GM18951 (cell line): ENCODE results near the gene CHD3.

Experiments
- POLR2A ChIP-seq: IDR thresholded peaks from 4 replicates; pipeline ENCODE4 v1.6.1; 2011; ENCODE audit warnings: mild to moderate bottlenecking; ENCODE audit not compliant: insufficient read length, insufficient read depth; ENCODE audit errors: extremely low read depth
- in situ Hi-C: fragments of 300-500 bp; cut with MboI; formaldehyde crosslinking; loops from one replicate; pipeline ENCODE4 v1.12.0; 2022; ENCODE audit warnings: low sequenced_read_pairs, mixed read lengths, inconsistent platforms; ENCODE audit not compliant: unreplicated experiment

Gene CHD3

GRCh38 chr17:7911116-7911515 lies 22.5 kb downstream of the CHD3 start:
- in situ Hi-C loops = loop anchor here (5.0 kb wide), 1 partner anchor 81 kb away; no protein-coding TSS in a partner anchor
- no peak for TF ChIP-seq POLR2A

DNA sequence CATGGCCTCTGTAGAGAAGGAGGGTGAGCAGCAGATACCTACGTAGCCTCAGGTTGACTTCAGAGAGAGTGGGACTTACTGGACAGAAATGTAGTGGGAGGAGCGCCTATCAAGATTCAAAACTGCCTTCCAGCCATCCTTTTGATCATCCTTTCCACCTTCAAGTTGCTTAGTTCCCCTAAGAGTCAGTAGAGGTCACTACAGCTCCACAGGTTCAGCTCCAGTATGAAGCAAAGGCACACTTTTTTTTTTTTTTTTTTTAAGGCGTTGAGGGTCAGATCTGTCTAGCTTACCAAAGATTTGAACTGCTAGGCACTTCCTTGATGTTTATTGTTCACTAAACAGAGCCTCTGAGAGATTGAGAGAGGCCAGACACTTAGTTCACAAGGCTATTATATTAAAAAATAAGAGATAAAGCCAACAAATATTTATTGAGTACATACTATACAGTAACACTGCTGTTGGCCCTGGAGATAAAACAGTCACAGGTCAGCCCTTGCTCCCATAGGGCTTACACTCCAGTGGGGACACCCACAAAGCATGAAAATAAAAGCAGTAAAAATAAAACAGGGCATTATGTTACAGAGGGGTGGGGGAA lies 24.4 kb downstream of the CHD3 start:
- in situ Hi-C loops = loop anchor here (5.0 kb wide), 1 partner anchor 79 kb away; no protein-coding TSS in a partner anchor

DNA sequence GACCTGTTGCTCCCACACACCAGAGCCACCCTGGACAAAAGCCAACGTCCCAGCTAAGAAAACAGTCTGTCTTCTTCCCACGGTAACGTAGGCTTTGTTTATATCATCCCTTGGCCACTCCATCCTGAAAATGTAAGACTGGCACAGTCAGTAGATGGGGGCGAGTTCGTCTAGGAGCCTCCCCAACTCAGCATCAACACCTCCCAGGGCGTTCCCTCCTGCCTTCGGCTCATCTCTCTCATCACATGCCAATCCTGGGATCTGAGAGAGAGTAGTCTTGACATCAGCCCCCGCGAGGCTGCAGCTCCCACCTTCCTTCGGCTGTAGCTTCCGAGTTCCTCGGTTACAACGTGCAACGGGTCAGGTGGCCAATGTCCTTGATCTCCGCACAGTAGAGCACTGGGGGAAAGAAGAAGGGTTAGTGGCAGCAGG lies 26.6 kb downstream of the CHD3 start:
- TF ChIP-seq POLR2A = no peak
- in situ Hi-C loops = no loop called here

More for the DNA sequence above, 24.4 kb downstream of the CHD3 start:
- no peak for TF ChIP-seq POLR2A

DNA sequence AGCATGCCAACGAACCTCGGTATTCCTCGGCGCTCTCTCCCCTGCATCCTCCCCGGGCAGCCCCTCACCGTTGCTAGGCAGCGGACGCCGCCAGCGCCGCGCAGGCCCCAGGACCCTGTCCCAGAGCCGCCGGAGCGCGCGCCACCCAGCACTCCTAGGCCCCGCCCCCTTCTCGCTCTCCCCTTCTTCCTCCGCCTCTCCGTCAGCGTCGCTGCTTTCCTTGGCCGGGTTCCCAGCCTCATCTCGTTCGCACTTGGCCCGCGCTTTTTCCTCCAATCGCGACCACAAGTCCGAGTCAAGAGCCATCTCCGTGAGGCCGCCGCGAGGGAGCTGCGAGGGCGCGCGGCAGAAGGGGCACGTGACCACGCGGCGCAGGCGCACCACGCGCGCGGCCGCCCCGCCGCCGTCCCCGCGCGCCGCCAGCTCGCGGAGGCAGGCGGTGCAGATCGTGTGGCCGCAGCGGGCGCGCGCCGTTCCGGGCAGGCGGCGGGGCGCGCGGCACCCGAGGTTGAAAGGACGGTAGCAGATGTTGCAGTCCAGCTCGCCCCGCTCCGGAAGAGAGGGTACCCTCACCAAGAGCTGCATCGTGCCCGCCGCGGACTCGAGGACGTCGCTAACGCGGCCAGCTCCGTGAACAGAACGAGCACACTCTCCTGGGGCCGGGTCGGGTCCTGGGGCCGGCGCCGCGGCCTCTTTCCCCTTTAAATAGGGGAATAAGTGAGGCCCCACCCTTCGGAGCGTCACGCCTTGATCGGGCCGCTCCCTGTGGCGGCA lies 27.2 kb downstream of the CHD3 start, which contains the start of gene RNF227:
TSS of gene RNF227 (minus strand) at position 679 of the 774 bp plus-strand sequence. CDS start at position 585, 94 bp downstream.
- in situ Hi-C loops = no loop called here

DNA sequence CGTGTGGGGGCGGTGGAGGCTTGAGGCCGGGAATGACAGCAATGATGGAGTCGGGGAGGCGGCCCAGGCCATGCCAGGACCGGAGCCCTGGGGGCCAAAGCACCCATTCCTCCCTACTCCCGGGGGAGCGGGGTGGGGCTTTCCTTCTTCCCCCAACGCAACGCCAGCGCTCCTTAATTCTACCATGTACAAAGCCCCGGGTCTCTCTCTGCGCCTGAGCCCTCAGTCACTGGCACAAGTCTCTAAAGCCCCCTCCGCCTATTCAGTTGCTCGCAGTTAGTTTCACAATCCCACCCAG lies 27.7 kb downstream of the CHD3 start:
- in situ Hi-C loops = no loop called here
- no peak for TF ChIP-seq POLR2A

More for the DNA sequence above, 27.2 kb downstream of the CHD3 start, which contains the start of gene RNF227:
- peak; percentile 69 for TF ChIP-seq POLR2A

DNA sequence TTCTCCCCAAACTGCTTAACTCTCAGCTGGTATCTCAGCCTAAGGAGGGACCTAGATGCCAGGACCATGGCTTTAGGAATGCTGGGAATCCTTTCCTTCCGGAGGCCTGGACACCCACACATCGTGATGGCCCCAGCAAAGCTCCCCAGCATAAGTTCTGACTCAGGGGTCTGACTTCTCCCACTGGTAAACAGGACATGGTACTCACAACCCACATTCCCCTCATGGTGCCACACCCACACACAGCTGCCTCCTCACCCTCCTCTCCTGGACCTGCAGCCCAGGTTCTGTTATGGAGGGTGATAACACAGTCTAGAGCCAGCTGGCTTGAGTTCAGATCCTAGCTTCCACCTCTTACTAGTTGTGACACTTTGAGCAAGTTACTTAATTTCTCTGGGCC lies 28.2 kb downstream of the CHD3 start:
- in situ Hi-C loops = no loop called here
- TF ChIP-seq POLR2A = no peak

- TF ChIP-seq POLR2A = no peak
- in situ Hi-C loops = no loop called here
Measured at GRCh38 chr17:7922269-7922844, 33.8 kb downstream of the CHD3 start.

DNA sequence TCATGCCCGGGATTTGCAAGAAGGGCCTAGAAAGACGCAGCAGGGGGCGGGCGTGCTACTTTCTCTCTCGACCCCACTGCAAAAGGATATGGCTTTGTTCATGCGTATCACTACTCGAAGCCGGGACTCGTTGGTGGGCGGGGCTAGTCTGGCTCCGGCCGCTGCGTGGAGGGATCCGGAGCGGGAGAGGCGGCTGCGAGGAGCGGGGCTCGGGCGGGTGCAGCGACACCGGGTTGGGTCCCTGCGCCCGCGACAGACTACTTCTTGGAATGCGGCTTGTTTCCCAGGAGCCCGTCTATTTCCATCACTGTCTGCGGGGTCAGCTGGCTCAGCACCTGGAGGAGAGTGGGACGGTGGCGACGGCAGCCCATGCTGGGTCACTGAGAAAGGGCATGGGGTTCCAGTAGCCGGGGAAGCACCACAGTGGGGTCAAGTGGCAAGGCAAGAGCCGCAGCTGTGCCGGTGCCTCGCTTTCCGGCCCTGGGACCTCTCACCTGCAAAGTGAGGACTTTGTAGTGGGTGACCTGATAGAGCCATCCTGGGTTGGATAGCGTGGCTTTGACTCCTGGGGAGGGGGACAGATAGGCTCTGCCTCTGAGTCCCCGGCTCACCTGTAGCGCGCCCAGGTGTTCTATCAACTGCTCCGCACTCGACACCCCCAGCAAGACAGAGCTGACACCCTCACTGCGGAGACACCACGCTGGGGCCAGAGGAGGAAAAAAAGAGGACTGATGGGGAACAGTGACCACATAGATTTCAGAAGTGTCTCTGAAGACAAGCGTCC lies 34.4 kb downstream of the CHD3 start:
- in situ Hi-C loops = no loop called here
- peak; percentile 50 for TF ChIP-seq POLR2A

- in situ Hi-C loops = no loop called here
- no peak for TF ChIP-seq POLR2A
Measured at GRCh38 chr17:7927596-7927995, 39.0 kb downstream of the CHD3 start.

GRCh38 chr17:7929158-7930023 lies 40.8 kb downstream of the CHD3 start, which contains the start of gene KCNAB3:
Gene KCNAB3, minus strand, starts transcription at chr17:7929856. Its CDS starts 421 bp downstream, at chr17:7929435.
- no peak for TF ChIP-seq POLR2A
- in situ Hi-C loops = no loop called here

GRCh38 chr17:7930841-7931631 lies 42.4 kb downstream of the CHD3 start:
- no peak for TF ChIP-seq POLR2A
- in situ Hi-C loops = no loop called here
